OCI-LY7 (cell line): ENCODE data around the gene PDE10A. TPM values are rescaled to one million over a fixed set of nuclear protein-coding genes. Genes with fewer than 3 reads are reported as not detected.

Source experiments
- BruUV-seq: library from RNA; stranded (reverse); fragments of 400-500 nt; replicated peaks from 2 replicates; lab custom pipeline; 2021; lab: Mats Ljungman, UMichigan
- CTCF ChIA-PET: fragments of 300-600 bp; sonication (Branson Sonifier 250); formaldehyde crosslinking; loops from one replicate; lab custom pipeline; 2022; ENCODE audit warnings: antibody characterized with exemption; ENCODE audit not compliant: unreplicated experiment; lab: Charles Lee
- POLR2A ChIA-PET: fragments of 300-600 bp; sonication (Branson Sonifier 250); formaldehyde crosslinking; loops from one replicate; lab custom pipeline; 2022; ENCODE audit warnings: antibody characterized with exemption; lab: Charles Lee
- DNase-seq: peaks from one replicate; pipeline ENCODE4 v3.0.0-alpha.2; 2015; ENCODE audit warnings: low spot score
- H2AFZ ChIP-seq: fragments of 200-600 bp; sonication (generic), shearing (Covaris generic); 2 replicates; pipeline ENCODE4 v1.6.1; 2014; ENCODE audit warnings: mild to moderate bottlenecking, antibody characterized with exemption, low read length, moderate library complexity
- H3K27ac ChIP-seq: fragments of 200-600 bp; sonication (generic); 2 replicates; pipeline ENCODE4 v1.5.1; 2014; ENCODE audit warnings: mixed run types, low read depth, mild to moderate bottlenecking, moderate library complexity, low read length, inconsistent platforms; ENCODE audit not compliant: poor library complexity, severe bottlenecking
- H3K36me3 ChIP-seq: fragments of 200-600 bp; sonication (generic); 2 replicates; pipeline ENCODE4 v1.6.1; 2014; ENCODE audit warnings: mild to moderate bottlenecking, antibody characterized with exemption, low read length, moderate library complexity, mixed read lengths; ENCODE audit not compliant: insufficient read depth
- H3K4me1 ChIP-seq: fragments of 200-600 bp; sonication (generic); 2 replicates; pipeline ENCODE4 v1.5.1; 2014; ENCODE audit warnings: mild to moderate bottlenecking, low read length; ENCODE audit not compliant: insufficient read depth, poor library complexity, severe bottlenecking
- H3K4me2 ChIP-seq: fragments of 200-600 bp; sonication (generic); 2 replicates; pipeline ENCODE4 v1.6.1; 2014; ENCODE audit warnings: mild to moderate bottlenecking, low read length
- H3K4me3 ChIP-seq: fragments of 200-600 bp; sonication (generic); 2 replicates; pipeline ENCODE4 v1.5.1; 2014; ENCODE audit warnings: mild to moderate bottlenecking, low read depth, low read length; ENCODE audit not compliant: poor library complexity, severe bottlenecking
- H3K79me2 ChIP-seq: fragments of 200-600 bp; sonication (generic); 2 replicates; pipeline ENCODE4 v1.6.1; 2016; ENCODE audit warnings: low read depth, mild to moderate bottlenecking, low read length, moderate library complexity, mixed read lengths; ENCODE audit not compliant: insufficient read depth
- H3K9me2 ChIP-seq: fragments of 200-600 bp; sonication (generic); 2 replicates; pipeline ENCODE4 v1.6.1; 2016; ENCODE audit warnings: mild to moderate bottlenecking, low read length, mixed read lengths; ENCODE audit not compliant: insufficient read depth
- H3K9me3 ChIP-seq: fragments of 200-600 bp; sonication (generic); 2 replicates; pipeline ENCODE4 v1.6.1; 2014; ENCODE audit warnings: mild to moderate bottlenecking, mixed run types, low read length, mixed read lengths
- H4K20me1 ChIP-seq: fragments of 200-600 bp; sonication (generic); 2 replicates; pipeline ENCODE4 v1.6.1; 2014; ENCODE audit warnings: mild to moderate bottlenecking, antibody characterized with exemption, low read length, moderate library complexity, mixed read lengths; ENCODE audit not compliant: insufficient read depth
- EZH2phosphoT487 ChIP-seq: fragments of 200-600 bp; sonication (generic); IDR thresholded peaks from 2 replicates; pipeline ENCODE4 v1.6.1; 2018; ENCODE audit warnings: low read depth, borderline replicate concordance, mild to moderate bottlenecking, mixed run types, antibody characterized with exemption, low read length, moderate library complexity, mixed read lengths
- intact Hi-C: fragments of 100-400 bp; cut with micrococcal nuclease; formaldehyde crosslinking; loops from one replicate; pipeline ENCODE4 v1.10.0; 2022; ENCODE audit not compliant: unreplicated experiment
- total RNA-seq, 2 experiments: library from RNA; depleted of rRNA in 1 of 2; stranded (reverse); fragments of >200 nt in 1 of 2; shearing (Covaris generic) in 1 of 2; gene quantifications; 2 replicates each; pipeline ENCODE4 v1.2.3, GENCODE V29; 2014 to 2022
- TF ChIP-seq, protein P1 (sequence below): fragments of 200-600 bp; sonication (generic); conservative IDR thresholded peaks from 2 replicates; pipeline ENCODE4 v1.5.1; 2014; ENCODE audit warnings: mild to moderate bottlenecking, antibody characterized with exemption, low read length, moderate library complexity, mixed read lengths

PDE10A gene
- total RNA-seq, 2 experiments from 2014 or later, result not detected

GRCh38 chr6:165675120-165675519 is 12.1 kb upstream of the PDE10A start:
- H3K9me2 ChIP-seq, result no peaks in the 10 kb centered on the region
- intact Hi-C loops, result no loop called here
- H4K20me1 ChIP-seq, result no peaks in the 10 kb centered on the region
- no peak overlapping the region for H3K4me3 ChIP-seq
- ChIA-PET POLR2A (no interaction called here), CTCF (no interaction called here)
- no peak overlapping the region for H2AFZ ChIP-seq
- DNase-seq, result no peak
- TF ChIP-seq, protein P1, sequence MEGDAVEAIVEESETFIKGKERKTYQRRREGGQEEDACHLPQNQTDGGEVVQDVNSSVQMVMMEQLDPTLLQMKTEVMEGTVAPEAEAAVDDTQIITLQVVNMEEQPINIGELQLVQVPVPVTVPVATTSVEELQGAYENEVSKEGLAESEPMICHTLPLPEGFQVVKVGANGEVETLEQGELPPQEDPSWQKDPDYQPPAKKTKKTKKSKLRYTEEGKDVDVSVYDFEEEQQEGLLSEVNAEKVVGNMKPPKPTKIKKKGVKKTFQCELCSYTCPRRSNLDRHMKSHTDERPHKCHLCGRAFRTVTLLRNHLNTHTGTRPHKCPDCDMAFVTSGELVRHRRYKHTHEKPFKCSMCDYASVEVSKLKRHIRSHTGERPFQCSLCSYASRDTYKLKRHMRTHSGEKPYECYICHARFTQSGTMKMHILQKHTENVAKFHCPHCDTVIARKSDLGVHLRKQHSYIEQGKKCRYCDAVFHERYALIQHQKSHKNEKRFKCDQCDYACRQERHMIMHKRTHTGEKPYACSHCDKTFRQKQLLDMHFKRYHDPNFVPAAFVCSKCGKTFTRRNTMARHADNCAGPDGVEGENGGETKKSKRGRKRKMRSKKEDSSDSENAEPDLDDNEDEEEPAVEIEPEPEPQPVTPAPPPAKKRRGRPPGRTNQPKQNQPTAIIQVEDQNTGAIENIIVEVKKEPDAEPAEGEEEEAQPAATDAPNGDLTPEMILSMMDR, result no peak
- TF ChIP-seq EZH2phosphoT487, result no peak
- no peaks in the 10 kb centered on the region for H3K36me3 ChIP-seq
- H3K27ac ChIP-seq, result no peak overlapping the region
- no peaks in the 10 kb centered on the region for H3K4me1 ChIP-seq
- no peaks in the 10 kb centered on the region for H3K9me3 ChIP-seq
- no TSS peak for BruUV-seq
- H3K4me2 ChIP-seq, result no peak overlapping the region
- no peaks in the 10 kb centered on the region for H3K79me2 ChIP-seq

- ChIA-PET POLR2A (interaction anchor here (0.7 kb wide), 1 partner anchor 25 kb away, joined by 4 read pairs; no protein-coding TSS in a partner anchor), CTCF (no interaction called here)
- Histone ChIP-seq H3K9me3 (no peaks in the 10 kb centered on the region), H3K36me3 (no peaks in the 10 kb centered on the region), H3K4me1 (no peaks in the 10 kb centered on the region), H4K20me1 (no peaks in the 10 kb centered on the region), H3K4me2 (no peak overlapping the region), H3K9me2 (no peaks in the 10 kb centered on the region), H3K79me2 (no peaks in the 10 kb centered on the region), H3K27ac (no peak overlapping the region), H3K4me3 (no peak overlapping the region), H2AFZ (no peak overlapping the region)
- no peak for DNase-seq
- intact Hi-C loops, result no loop called here
- no peak for TF ChIP-seq EZH2phosphoT487
- TF ChIP-seq, protein P1, result no peak
- BruUV-seq, result no TSS peak
Observed at GRCh38 chr6:165674155-165675029, 11.4 kb upstream of the PDE10A start.

DNA sequence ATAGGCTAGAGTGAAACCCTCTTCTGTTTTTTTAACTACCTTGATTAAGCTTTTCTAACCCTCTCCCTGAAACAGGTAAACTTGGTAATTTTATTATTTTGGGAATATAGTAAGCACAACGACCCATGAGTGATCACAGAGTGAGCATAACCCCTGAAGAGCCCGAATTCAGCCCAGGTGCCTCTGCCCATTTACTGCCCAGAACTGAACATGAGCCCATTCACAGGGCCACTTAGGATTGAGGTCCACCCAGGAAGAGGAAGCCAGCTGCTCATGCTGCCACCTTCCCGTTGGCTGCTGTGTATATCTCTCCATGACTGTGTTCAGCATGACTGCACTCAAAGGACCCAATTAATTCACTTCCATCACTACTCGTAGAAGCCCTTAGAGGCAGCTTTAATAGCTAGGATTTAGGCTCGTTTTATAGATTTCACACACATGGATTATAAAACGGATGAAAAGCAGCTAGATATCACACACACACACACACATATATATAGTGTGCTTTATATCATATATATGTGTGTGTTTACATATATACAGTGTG is 8.3 kb upstream of the PDE10A start:
- BruUV-seq, result no TSS peak

More for the DNA sequence above, 8.3 kb upstream of the PDE10A start:
- Histone ChIP-seq H4K20me1 (no peaks in the 10 kb centered on the region), H3K4me3 (no peak overlapping the region), H3K79me2 (no peaks in the 10 kb centered on the region), H3K4me2 (no peak overlapping the region), H3K36me3 (no peaks in the 10 kb centered on the region), H2AFZ (no peak overlapping the region), H3K9me2 (no peaks in the 10 kb centered on the region), H3K27ac (no peak overlapping the region), H3K9me3 (no peaks in the 10 kb centered on the region), H3K4me1 (no peaks in the 10 kb centered on the region)
- TF ChIP-seq, protein P1, result no peak
- POLR2A ChIA-PET, result no interaction called here
- intact Hi-C loops, result no loop called here
- CTCF ChIA-PET, result no interaction called here
- DNase-seq, result no peak
